GM18520 (cell line): ENCODE measurements around the gene BAG5.
"Not testable (repeated sequence)": the region's sequence is repeated elsewhere in the genome, so short reads cannot be mapped to it uniquely, and the experiment has no call there.

Experiments used
- ATAC-seq: cut with Tn5 transposase; IDR thresholded peaks from one replicate; pipeline ENCODE4 v1.9.1; 2021; ENCODE audit not compliant: unreplicated experiment

The BAG5 gene

GRCh38 chr14:103535081-103535890 is 27.2 kb downstream of the BAG5 start:
- no peak for ATAC-seq

GRCh38 chr14:103534576-103535061 is 27.8 kb downstream of the BAG5 start:
- no peak for ATAC-seq

GRCh38 chr14:103533999-103534575 is 28.4 kb downstream of the BAG5 start:
- ATAC-seq = no peak

- ATAC-seq = no peak
Measured at GRCh38 chr14:103533137-103533998, 29.1 kb downstream of the BAG5 start.

- ATAC-seq = no peak
Measured at GRCh38 chr14:103532216-103533136, 30.0 kb downstream of the BAG5 start.

- no peak for ATAC-seq
Measured at GRCh38 chr14:103531421-103532215, 30.8 kb downstream of the BAG5 start.

GRCh38 chr14:103530831-103531230 is 31.6 kb downstream of the BAG5 start:
- ATAC-seq = no peak

GRCh38 chr14:103530390-103530789 is 32.1 kb downstream of the BAG5 start:
- no peak for ATAC-seq

- ATAC-seq = no peak
Measured at GRCh38 chr14:103529383-103530365, 32.8 kb downstream of the BAG5 start.

GRCh38 chr14:103528587-103529382 is 33.7 kb downstream of the BAG5 start, which contains the start of gene TRMT61A:
Gene TRMT61A, plus strand, starts transcription at chr14:103529196. Its CDS starts 783 bp downstream, at chr14:103529979.
- ATAC-seq = no peak

- no peak for ATAC-seq
Measured at GRCh38 chr14:103528146-103528586, 34.3 kb downstream of the BAG5 start.

GRCh38 chr14:103527408-103528145 is 34.9 kb downstream of the BAG5 start:
- ATAC-seq = peak; percentile 63

GRCh38 chr14:103526914-103527248 is 35.6 kb downstream of the BAG5 start:
- ATAC-seq = no peak

GRCh38 chr14:103526247-103526913 is 36.1 kb downstream of the BAG5 start:
- no peak for ATAC-seq

- not testable (repeated sequence) for ATAC-seq
Measured at GRCh38 chr14:103525430-103526246, 36.8 kb downstream of the BAG5 start.
